Left lung (tissue), 10 donors: ENCODE measurements around the gene CLCN5. TPM values are rescaled to one million over a fixed set of nuclear protein-coding genes. Genes with fewer than 3 reads are reported as not detected.

ENCODE experiments used
- ATAC-seq: fragments of 200-7000 bp; cut with Tn5 transposase; one replicate; pipeline ENCODE4 v1.9.1; 2020; ENCODE audit warnings: moderate library complexity
- DNase-seq, 4 donors: peaks; one replicate each; pipeline ENCODE4 v3.0.0-alpha.2; 2013 to 2020
- H3K27ac ChIP-seq, 2 donors: fragments of 200-600 bp; sonication (generic) in 1 of 2; one replicate each; pipeline versions ENCODE4 v1.5.0 to v1.8.0; 2020 to 2021
- H3K27me3 ChIP-seq, 2 donors: fragments of 200-600 bp; sonication (generic) in 1 of 2; one replicate each; pipeline versions ENCODE4 v1.5.0 to v1.8.0; 2020 to 2021
- H3K36me3 ChIP-seq, 2 donors: fragments of 200-600 bp; sonication (generic) in 1 of 2; one replicate each; pipeline versions ENCODE4 v1.5.0 to v1.8.0; 2020 to 2021
- H3K4me1 ChIP-seq, 2 donors: fragments of 200-600 bp; one replicate each; pipeline ENCODE4 v1.8.0; 2021
- H3K4me3 ChIP-seq, 2 donors: fragments of 200-600 bp; sonication (generic) in 1 of 2; one replicate each; pipeline versions ENCODE4 v1.5.0 to v1.8.0; 2020 to 2021; ENCODE audit warnings: mild to moderate bottlenecking in 1 of 2
- H3K9me3 ChIP-seq, 2 donors: fragments of 200-600 bp; sonication (generic) in 1 of 2; one replicate each; pipeline versions ENCODE4 v1.5.0 to v1.8.0; 2020 to 2021
- CTCF ChIP-seq, 2 donors: fragments of 200-600 bp; sonication (generic) in 1 of 2; IDR thresholded peaks; one replicate each; pipeline versions ENCODE4 v1.5.0 to v1.8.0; 2021; ENCODE audit warnings: antibody characterized with exemption in 2 of 2
- intact Hi-C, 2 donors: fragments of 100-400 bp; cut with DNase I; formaldehyde crosslinking; loops; one replicate each; pipeline versions ENCODE4 v1.11.2 to v1.14.2; 2022
- polyA plus RNA-seq, 6 donors: library from polyadenylated mRNA; unstranded; fragments of 120-200 nt; gene quantifications; one replicate each; pipeline ENCODE4 v1.2.1, GENCODE V29; 2013; ENCODE audit not compliant: insufficient read length in 6 of 6
- total RNA-seq, 2 donors: library from RNA; stranded (reverse); fragmentation: NEBNext Ultra II Directional; extraction: Animal tissue kit (Norgen Biotek cat#: 25700); gene quantifications; one replicate each; pipeline ENCODE4 v1.2.1, GENCODE V29; 2021
- donor health status: DM: no; HTN: yes; CAD: no.
- donor health status: DM: no; HTN: no; CAD: no.

Gene CLCN5
- total and polyA plus RNA-seq, 8 donors = 12.5 to 19.5 (median 14.9) TPM

GRCh38 chrX:49915361-49916222 is 6.8 kb upstream of the CLCN5 start:
- peak; percentile 89 for ATAC-seq
- Histone ChIP-seq H3K4me1 (no peaks in the 10 kb centered on the region), H3K36me3 (no peaks in the 10 kb centered on the region), H3K4me3 (no peak overlapping the region), H3K27me3 (peaks cover 0 to 6% of the 10 kb centered on the region in 2 donors), H3K9me3 (no peaks in the 10 kb centered on the region), H3K27ac (no peak overlapping the region)
- DNase-seq = peak in 2 of 4 donors; percentile 36 to 55
- TF ChIP-seq CTCF (IDR thresholded peaks at IDR 0.05) = peak; percentile 73 to 90
- intact Hi-C loops = no loop called here

- no peak overlapping the region for H3K4me3 ChIP-seq
- peak; percentile 73 to 75 for TF ChIP-seq CTCF (IDR thresholded peaks at IDR 0.05)
- ATAC-seq (no peak), DNase-seq (peak in 3 of 4 donors; percentile 35 to 79 (median 57))
- intact Hi-C loops = no loop called here
- H3K4me1 ChIP-seq = no peaks in the 10 kb centered on the region
- H3K9me3 ChIP-seq = no peaks in the 10 kb centered on the region
- H3K27me3 ChIP-seq = no peaks in the 10 kb centered on the region
- no peaks in the 10 kb centered on the region for H3K36me3 ChIP-seq
- no peak overlapping the region for H3K27ac ChIP-seq
Observed at GRCh38 chrX:49919617-49920016, 2.8 kb upstream of the CLCN5 start.

- DNase-seq (no peak), ATAC-seq (no peak)
- intact Hi-C loops = no loop called here
- H3K4me1 ChIP-seq = no peaks in the 10 kb centered on the region
- H3K36me3 ChIP-seq = no peaks in the 10 kb centered on the region
- TF ChIP-seq CTCF (IDR thresholded peaks at IDR 0.05) = no peak
- no peaks in the 10 kb centered on the region for H3K9me3 ChIP-seq
- H3K4me3 ChIP-seq = no peak overlapping the region
- no peaks in the 10 kb centered on the region for H3K27me3 ChIP-seq
- no peak overlapping the region for H3K27ac ChIP-seq
Observed at GRCh38 chrX:49921109-49921508, 1.3 kb upstream of the CLCN5 start.

GRCh38 chrX:49925176-49925575 is 2.8 kb downstream of the CLCN5 start:
- Histone ChIP-seq H3K36me3 (no peaks in the 10 kb centered on the region), H3K9me3 (no peaks in the 10 kb centered on the region), H3K27me3 (no peaks in the 10 kb centered on the region), H3K27ac (no peak overlapping the region), H3K4me1 (no peaks in the 10 kb centered on the region), H3K4me3 (no peak overlapping the region)
- no peak for ATAC-seq
- intact Hi-C loops = no loop called here
- no peak for DNase-seq
- no peak for TF ChIP-seq CTCF (IDR thresholded peaks at IDR 0.05)

- Histone ChIP-seq H3K4me1 (no peaks in the 10 kb centered on the region), H3K27ac (no peak overlapping the region), H3K27me3 (no peaks in the 10 kb centered on the region), H3K36me3 (no peaks in the 10 kb centered on the region), H3K4me3 (no peak overlapping the region), H3K9me3 (no peaks in the 10 kb centered on the region)
- intact Hi-C loops = no loop called here
- ATAC-seq (no peak), DNase-seq (no peak)
- TF ChIP-seq CTCF (IDR thresholded peaks at IDR 0.05) = no peak
Observed at GRCh38 chrX:49930039-49930438, 7.6 kb downstream of the CLCN5 start.
